ENCODE measurements around the gene DPF3. TPM values are rescaled to one million over a fixed set of nuclear protein-coding genes. Genes with fewer than 3 reads are reported as not detected.

The DPF3 gene
- total and polyA plus RNA-seq, 9 of the 15 experiments (the other 6 are each of a cell fraction or from before 2014, with no cell fraction given) = 0.21 to 4.9 (median 1.2) TPM

GRCh38 chr14:72926292-72927028 is 32.6 kb upstream of the DPF3 start, which contains the start of gene DCAF4 (continued):
- TF ChIP-seq, protein P1, sequence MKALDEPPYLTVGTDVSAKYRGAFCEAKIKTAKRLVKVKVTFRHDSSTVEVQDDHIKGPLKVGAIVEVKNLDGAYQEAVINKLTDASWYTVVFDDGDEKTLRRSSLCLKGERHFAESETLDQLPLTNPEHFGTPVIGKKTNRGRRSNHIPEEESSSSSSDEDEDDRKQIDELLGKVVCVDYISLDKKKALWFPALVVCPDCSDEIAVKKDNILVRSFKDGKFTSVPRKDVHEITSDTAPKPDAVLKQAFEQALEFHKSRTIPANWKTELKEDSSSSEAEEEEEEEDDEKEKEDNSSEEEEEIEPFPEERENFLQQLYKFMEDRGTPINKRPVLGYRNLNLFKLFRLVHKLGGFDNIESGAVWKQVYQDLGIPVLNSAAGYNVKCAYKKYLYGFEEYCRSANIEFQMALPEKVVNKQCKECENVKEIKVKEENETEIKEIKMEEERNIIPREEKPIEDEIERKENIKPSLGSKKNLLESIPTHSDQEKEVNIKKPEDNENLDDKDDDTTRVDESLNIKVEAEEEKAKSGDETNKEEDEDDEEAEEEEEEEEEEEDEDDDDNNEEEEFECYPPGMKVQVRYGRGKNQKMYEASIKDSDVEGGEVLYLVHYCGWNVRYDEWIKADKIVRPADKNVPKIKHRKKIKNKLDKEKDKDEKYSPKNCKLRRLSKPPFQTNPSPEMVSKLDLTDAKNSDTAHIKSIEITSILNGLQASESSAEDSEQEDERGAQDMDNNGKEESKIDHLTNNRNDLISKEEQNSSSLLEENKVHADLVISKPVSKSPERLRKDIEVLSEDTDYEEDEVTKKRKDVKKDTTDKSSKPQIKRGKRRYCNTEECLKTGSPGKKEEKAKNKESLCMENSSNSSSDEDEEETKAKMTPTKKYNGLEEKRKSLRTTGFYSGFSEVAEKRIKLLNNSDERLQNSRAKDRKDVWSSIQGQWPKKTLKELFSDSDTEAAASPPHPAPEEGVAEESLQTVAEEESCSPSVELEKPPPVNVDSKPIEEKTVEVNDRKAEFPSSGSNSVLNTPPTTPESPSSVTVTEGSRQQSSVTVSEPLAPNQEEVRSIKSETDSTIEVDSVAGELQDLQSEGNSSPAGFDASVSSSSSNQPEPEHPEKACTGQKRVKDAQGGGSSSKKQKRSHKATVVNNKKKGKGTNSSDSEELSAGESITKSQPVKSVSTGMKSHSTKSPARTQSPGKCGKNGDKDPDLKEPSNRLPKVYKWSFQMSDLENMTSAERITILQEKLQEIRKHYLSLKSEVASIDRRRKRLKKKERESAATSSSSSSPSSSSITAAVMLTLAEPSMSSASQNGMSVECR (CRISPR knock-in tag; IDR thresholded peaks at IDR 0.05) = peak; percentile 93
- TF ChIP-seq ZNF316 (IDR thresholded peaks at IDR 0.05) (peak; percentile 53), FOXP1 (CRISPR knock-in tag; IDR thresholded peaks at IDR 0.05) (peak; percentile 69; the same call in 1 of the 2 replicates), ZNF121 (CRISPR knock-in tag; conservative IDR thresholded peaks at IDR 0.05) (no peak), FOXA3 (CRISPR knock-in tag; conservative IDR thresholded peaks at IDR 0.05 in 1 of 2, IDR thresholded peaks at IDR 0.05 in 1 of 2) (peak in 1 of 2 experiments; percentile 65; a peak in 2 of 4 replicates), POLR2A (conservative IDR thresholded peaks at IDR 0.05) (peak; percentile 55), ATF1 (CRISPR knock-in tag; IDR thresholded peaks at IDR 0.05) (no peak), ATF1 (tag; IDR thresholded peaks at IDR 0.05) (peak; percentile 88), MXI1 (IDR thresholded peaks at IDR 0.05; ENCODE audit: low read depth, low read length) (peak; percentile 67; the same call in 1 of the 2 replicates)
- TF ChIP-seq, protein P2, sequence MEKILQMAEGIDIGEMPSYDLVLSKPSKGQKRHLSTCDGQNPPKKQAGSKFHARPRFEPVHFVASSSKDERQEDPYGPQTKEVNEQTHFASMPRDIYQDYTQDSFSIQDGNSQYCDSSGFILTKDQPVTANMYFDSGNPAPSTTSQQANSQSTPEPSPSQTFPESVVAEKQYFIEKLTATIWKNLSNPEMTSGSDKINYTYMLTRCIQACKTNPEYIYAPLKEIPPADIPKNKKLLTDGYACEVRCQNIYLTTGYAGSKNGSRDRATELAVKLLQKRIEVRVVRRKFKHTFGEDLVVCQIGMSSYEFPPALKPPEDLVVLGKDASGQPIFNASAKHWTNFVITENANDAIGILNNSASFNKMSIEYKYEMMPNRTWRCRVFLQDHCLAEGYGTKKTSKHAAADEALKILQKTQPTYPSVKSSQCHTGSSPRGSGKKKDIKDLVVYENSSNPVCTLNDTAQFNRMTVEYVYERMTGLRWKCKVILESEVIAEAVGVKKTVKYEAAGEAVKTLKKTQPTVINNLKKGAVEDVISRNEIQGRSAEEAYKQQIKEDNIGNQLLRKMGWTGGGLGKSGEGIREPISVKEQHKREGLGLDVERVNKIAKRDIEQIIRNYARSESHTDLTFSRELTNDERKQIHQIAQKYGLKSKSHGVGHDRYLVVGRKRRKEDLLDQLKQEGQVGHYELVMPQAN (IDR thresholded peaks at IDR 0.05; ENCODE audit: borderline replicate concordance) = peak; percentile 99
- TF ChIP-seq, protein P3, sequence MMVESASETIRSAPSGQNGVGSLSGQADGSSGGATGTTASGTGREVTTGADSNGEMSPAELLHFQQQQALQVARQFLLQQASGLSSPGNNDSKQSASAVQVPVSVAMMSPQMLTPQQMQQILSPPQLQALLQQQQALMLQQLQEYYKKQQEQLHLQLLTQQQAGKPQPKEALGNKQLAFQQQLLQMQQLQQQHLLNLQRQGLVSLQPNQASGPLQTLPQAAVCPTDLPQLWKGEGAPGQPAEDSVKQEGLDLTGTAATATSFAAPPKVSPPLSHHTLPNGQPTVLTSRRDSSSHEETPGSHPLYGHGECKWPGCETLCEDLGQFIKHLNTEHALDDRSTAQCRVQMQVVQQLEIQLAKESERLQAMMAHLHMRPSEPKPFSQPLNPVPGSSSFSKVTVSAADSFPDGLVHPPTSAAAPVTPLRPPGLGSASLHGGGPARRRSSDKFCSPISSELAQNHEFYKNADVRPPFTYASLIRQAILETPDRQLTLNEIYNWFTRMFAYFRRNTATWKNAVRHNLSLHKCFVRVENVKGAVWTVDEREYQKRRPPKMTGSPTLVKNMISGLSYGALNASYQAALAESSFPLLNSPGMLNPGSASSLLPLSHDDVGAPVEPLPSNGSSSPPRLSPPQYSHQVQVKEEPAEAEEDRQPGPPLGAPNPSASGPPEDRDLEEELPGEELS (CRISPR knock-in tag; IDR thresholded peaks at IDR 0.05; ENCODE audit: borderline replicate concordance) = peak; percentile 62; the same call in 1 of the 2 replicates

All from K562 (cell line).